Chondrocyte (in vitro differentiated cells): ENCODE measurements around the gene FOXL2NB. TPM values are rescaled to one million over a fixed set of nuclear protein-coding genes. Genes with fewer than 3 reads are reported as not detected.
"Not testable (repeated sequence)": the region's sequence is repeated elsewhere in the genome, so short reads cannot be mapped to it uniquely, and the experiment has no call there.

Source experiments
- DNase-seq: peaks from one replicate; pipeline ENCODE4 v3.0.0; 2021; ENCODE audit warnings: mixed read lengths, low spot score
- H3K27ac Mint-ChIP-seq: one replicate; pipeline ENCODE4 v1.8.0; 2021; ENCODE audit warnings: mild to moderate bottlenecking, moderate library complexity, mixed read lengths; ENCODE audit not compliant: unreplicated experiment
- H3K27me3 Mint-ChIP-seq: 2 replicates; pipeline ENCODE4 v1.8.0; 2021; ENCODE audit warnings: low read depth, mixed read lengths
- H3K36me3 Mint-ChIP-seq: 2 replicates; pipeline ENCODE4 v1.8.0; 2021; ENCODE audit warnings: low read depth, mixed read lengths
- H3K4me1 Mint-ChIP-seq: 2 replicates; pipeline ENCODE4 v1.8.0; 2021; ENCODE audit warnings: low read depth, mild to moderate bottlenecking, mixed read lengths
- H3K4me3 Mint-ChIP-seq: one replicate; pipeline ENCODE4 v1.8.0; 2021; ENCODE audit warnings: mild to moderate bottlenecking, moderate library complexity, mixed read lengths; ENCODE audit not compliant: unreplicated experiment
- H3K9me3 Mint-ChIP-seq: 2 replicates; pipeline ENCODE4 v1.8.0; 2021; ENCODE audit warnings: low read depth, mixed read lengths
- CTCF ChIP-seq: fragments of 200-600 bp; sonication (generic); IDR thresholded peaks from 2 replicates; pipeline ENCODE4 v1.5.0; 2021; ENCODE audit warnings: antibody characterized with exemption, mild to moderate bottlenecking, moderate library complexity
- total RNA-seq: library from RNA; stranded (reverse); gene quantifications from 3 replicates; pipeline ENCODE4 v1.2.1, GENCODE V29; 2021

Gene FOXL2NB
- total RNA-seq, 1 donor from 2014 or later, result 0.17 TPM

GRCh38 chr3:138916824-138917223, 30.2 kb upstream of the FOXL2NB start:
- no peak for TF ChIP-seq CTCF
- Mint-ChIP-seq H3K36me3 (no peaks in the 10 kb centered on the region), H3K9me3 (no peaks in the 10 kb centered on the region), H3K4me1 (peaks cover 11% of the 10 kb centered on the region), H3K27ac (no peak overlapping the region), H3K4me3 (no peak overlapping the region), H3K27me3 (no peaks in the 10 kb centered on the region)
- no peak for DNase-seq

GRCh38 chr3:138919325-138919724, 27.7 kb upstream of the FOXL2NB start:
- no peak for TF ChIP-seq CTCF
- Mint-ChIP-seq H3K4me3 (no peak overlapping the region), H3K27ac (no peak overlapping the region), H3K27me3 (no peaks in the 10 kb centered on the region), H3K4me1 (peaks cover 21% of the 10 kb centered on the region), H3K9me3 (no peaks in the 10 kb centered on the region), H3K36me3 (no peaks in the 10 kb centered on the region)
- peak; percentile 35 for DNase-seq

- Mint-ChIP-seq H3K36me3 (peaks cover 1% of the 10 kb centered on the region), H3K27me3 (peaks cover 3% of the 10 kb centered on the region), H3K4me3 (no peak overlapping the region), H3K9me3 (no peaks in the 10 kb centered on the region), H3K4me1 (peaks cover 16% of the 10 kb centered on the region), H3K27ac (peak overlapping the region; percentile 60)
- peak; percentile 27 for DNase-seq
- TF ChIP-seq CTCF, result no peak
Measured at GRCh38 chr3:138921316-138922292, 25.4 kb upstream of the FOXL2NB start.

- H3K4me1 Mint-ChIP-seq, result peaks cover 16% of the 10 kb centered on the region
- not testable (repeated sequence) for H3K27me3 Mint-ChIP-seq, H3K9me3 Mint-ChIP-seq, DNase-seq, H3K36me3 Mint-ChIP-seq, H3K4me3 Mint-ChIP-seq
- H3K27ac Mint-ChIP-seq, result peak overlapping the region; percentile 53
Measured at GRCh38 chr3:138922400-138922799, 24.6 kb upstream of the FOXL2NB start.

GRCh38 chr3:138923531-138923994, 23.5 kb upstream of the FOXL2NB start:
- peaks cover 1% of the 10 kb centered on the region for H3K36me3 Mint-ChIP-seq
- H3K27me3 Mint-ChIP-seq, result peaks cover 3% of the 10 kb centered on the region
- H3K4me3 Mint-ChIP-seq, result no peak overlapping the region
- no peaks in the 10 kb centered on the region for H3K9me3 Mint-ChIP-seq
- H3K4me1 Mint-ChIP-seq, result peaks cover 16% of the 10 kb centered on the region
- TF ChIP-seq CTCF, result peak; percentile 92
- DNase-seq, result peak; percentile 83
- no peak overlapping the region for H3K27ac Mint-ChIP-seq
